Measurements from ENCODE around the gene LHPP.

LHPP gene

DNA sequence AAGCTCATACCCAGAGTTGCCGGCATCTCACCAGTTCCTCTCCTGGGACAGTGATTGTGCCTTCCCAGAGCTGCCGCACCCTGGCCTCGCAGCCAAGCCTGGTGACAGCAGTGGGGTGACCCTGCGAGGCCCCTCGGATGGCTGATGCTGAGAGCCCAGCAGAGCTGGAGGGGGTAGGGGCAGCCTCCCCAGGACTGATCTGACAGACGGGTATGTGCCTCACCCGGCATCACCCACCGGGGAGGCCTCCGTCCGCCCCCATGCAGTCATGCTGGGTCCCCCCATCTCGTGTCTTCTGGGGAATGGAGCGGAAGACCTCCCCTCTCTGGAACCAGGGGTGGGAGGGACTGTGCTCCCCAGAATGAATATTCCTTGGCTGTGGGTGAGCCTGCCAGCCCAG lies 82.3 kb downstream of the LHPP start:
- Histone ChIP-seq H3K27ac (no peak overlapping the region), H3K36me3 (replicated peaks) (no peaks in the 10 kb centered on the region), H3K4me3 (ENCODE audit: low read depth, low read length) (no peak overlapping the region), H3K27me3 (replicated peaks) (no peaks in the 10 kb centered on the region)
- TF ChIP-seq, protein P1, sequence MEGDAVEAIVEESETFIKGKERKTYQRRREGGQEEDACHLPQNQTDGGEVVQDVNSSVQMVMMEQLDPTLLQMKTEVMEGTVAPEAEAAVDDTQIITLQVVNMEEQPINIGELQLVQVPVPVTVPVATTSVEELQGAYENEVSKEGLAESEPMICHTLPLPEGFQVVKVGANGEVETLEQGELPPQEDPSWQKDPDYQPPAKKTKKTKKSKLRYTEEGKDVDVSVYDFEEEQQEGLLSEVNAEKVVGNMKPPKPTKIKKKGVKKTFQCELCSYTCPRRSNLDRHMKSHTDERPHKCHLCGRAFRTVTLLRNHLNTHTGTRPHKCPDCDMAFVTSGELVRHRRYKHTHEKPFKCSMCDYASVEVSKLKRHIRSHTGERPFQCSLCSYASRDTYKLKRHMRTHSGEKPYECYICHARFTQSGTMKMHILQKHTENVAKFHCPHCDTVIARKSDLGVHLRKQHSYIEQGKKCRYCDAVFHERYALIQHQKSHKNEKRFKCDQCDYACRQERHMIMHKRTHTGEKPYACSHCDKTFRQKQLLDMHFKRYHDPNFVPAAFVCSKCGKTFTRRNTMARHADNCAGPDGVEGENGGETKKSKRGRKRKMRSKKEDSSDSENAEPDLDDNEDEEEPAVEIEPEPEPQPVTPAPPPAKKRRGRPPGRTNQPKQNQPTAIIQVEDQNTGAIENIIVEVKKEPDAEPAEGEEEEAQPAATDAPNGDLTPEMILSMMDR (IDR thresholded peaks at IDR 0.05; ENCODE audit: low read depth, low read length, missing control alignments) = no peak
- no peak for DNase-seq
- in situ Hi-C loops (cut with HindIII; ENCODE audit: low pct_ligation_motif_present, low sequenced_read_pairs) = no loop called here

DNA sequence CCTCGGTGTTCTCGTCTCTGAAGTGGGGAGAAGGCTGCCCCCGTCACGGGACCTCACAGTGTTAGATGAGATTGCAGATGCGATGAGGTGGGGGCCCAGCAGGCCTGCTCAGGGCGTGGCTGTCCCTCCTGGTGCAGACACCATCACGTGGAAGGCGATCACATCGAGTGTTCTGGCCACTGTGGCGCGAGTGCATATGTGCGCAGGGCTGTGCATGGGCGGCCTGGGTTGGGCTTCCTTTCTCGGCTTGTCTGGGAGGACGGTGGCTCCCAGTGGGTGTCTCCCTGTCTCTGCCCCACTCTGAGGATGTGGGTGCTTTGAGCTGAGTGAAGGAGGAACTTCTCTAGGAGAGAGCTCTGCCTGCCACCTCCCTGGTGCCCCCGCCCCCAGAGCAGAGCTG lies 83.1 kb downstream of the LHPP start:
- Histone ChIP-seq H3K27me3 (replicated peaks) (no peaks in the 10 kb centered on the region), H3K36me3 (replicated peaks) (no peaks in the 10 kb centered on the region), H3K4me3 (ENCODE audit: low read depth, low read length) (no peak overlapping the region), H3K27ac (no peak overlapping the region)
- in situ Hi-C loops (cut with HindIII; ENCODE audit: low pct_ligation_motif_present, low sequenced_read_pairs) = no loop called here
- TF ChIP-seq, protein P1 (IDR thresholded peaks at IDR 0.05; ENCODE audit: low read depth, low read length, missing control alignments) = no peak
- no peak for DNase-seq

DNA sequence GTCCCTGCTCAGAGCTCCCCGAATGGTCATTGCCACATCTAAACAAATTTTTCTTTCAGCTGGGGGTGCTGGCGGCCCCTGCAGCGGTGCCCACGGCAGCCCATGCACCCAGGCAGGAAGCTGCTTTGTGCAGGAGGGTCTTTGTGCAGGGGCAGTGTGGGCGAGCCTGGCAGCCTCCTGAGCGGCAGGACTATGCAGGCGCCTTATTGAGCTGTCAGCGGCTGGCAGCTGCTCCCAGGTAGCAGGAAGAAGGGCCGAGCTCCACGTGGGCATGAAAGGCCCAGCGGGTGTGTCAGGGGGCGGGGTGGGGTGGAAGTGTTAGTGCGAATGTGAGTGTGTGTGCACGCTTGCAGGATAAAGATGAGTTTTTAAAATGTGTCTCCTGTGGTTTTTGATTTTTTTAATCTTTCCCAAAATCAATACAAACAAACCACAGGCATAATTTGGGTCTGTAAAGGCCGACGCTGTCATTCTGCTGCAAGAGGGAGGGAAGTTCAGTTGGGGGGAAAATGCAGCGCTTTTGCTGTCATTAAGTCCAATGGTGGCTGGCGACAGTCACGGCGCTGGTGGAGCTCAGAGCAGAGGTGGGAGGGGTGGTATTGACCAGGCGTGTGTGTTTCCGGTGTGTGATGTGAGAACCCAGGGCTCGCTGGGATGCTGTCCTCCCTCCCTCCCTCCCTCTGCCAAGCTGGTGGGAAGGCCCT lies 83.9 kb downstream of the LHPP start:
- H3K27ac ChIP-seq = no peak overlapping the region
- in situ Hi-C loops (cut with HindIII; ENCODE audit: low pct_ligation_motif_present, low sequenced_read_pairs) = no loop called here
- DNase-seq = no peak
- H3K4me3 ChIP-seq (ENCODE audit: low read depth, low read length) = no peak overlapping the region
- no peaks in the 10 kb centered on the region for H3K36me3 ChIP-seq (replicated peaks)
- no peaks in the 10 kb centered on the region for H3K27me3 ChIP-seq (replicated peaks)
- TF ChIP-seq, protein P1 (IDR thresholded peaks at IDR 0.05; ENCODE audit: low read depth, low read length, missing control alignments) = no peak

DNA sequence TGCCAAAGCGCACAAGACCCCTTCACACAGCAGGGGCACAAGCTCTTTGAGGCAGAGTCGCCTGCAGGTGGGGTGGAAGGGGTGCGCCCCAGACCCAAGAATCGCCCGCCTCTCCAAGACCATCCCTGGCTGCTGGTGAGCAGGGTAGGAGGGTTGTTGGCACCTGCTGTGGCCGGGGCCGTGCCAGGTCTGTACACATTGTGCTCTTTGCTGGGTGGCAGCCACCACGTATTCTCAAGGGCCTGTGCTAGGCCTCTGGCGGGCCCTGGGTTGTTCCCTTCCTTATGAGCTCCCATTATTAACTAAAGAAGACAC lies 84.4 kb downstream of the LHPP start:
- no peak overlapping the region for H3K27ac ChIP-seq
- DNase-seq = no peak
- in situ Hi-C loops (cut with HindIII; ENCODE audit: low pct_ligation_motif_present, low sequenced_read_pairs) = no loop called here
- TF ChIP-seq, protein P1 (IDR thresholded peaks at IDR 0.05; ENCODE audit: low read depth, low read length, missing control alignments) = no peak
- no peak overlapping the region for H3K4me3 ChIP-seq (ENCODE audit: low read depth, low read length)
- no peaks in the 10 kb centered on the region for H3K27me3 ChIP-seq (replicated peaks)
- no peaks in the 10 kb centered on the region for H3K36me3 ChIP-seq (replicated peaks)

DNA sequence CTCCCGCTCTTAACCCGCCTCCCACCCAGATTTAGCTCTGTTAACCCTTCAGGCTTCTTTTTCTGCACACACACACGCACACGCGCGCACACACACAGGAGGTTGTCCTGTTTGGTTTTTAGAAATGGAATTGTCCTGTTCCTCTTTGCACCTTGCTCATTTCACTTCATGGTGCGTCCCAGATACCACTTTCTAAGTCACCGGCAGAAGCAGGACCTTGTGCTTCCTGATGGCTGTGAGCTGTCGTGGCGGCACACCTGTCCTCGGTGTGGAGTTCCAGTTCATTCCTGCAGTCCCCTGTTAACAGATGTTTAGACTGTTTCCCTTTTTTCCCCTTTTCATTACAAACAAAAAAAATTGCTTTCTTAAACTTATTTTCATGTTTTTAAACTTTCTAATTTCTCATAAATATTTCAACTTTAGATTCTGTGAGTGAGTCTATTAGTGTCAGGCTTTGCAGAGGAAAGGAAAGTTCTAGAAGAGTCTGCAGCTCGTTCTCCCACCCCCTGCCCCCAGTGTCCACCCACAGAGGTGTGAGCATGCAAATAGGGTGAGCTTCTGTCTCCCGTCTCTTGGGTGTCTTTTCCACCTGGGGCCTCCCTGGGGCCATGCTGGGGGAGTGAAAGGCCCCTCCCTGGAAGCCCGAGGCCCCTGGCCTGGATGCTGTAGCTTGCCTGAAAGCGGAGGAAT lies 85.5 kb downstream of the LHPP start:
- Histone ChIP-seq H3K27me3 (replicated peaks) (no peaks in the 10 kb centered on the region), H3K4me3 (ENCODE audit: low read depth, low read length) (no peak overlapping the region), H3K36me3 (replicated peaks) (no peaks in the 10 kb centered on the region), H3K27ac (no peak overlapping the region)
- DNase-seq = no peak
- TF ChIP-seq, protein P1 (IDR thresholded peaks at IDR 0.05; ENCODE audit: low read depth, low read length, missing control alignments) = no peak
- in situ Hi-C loops (cut with HindIII; ENCODE audit: low pct_ligation_motif_present, low sequenced_read_pairs) = no loop called here
